GM21381 (cell line): ENCODE data around the gene AIP.

Experiments used
- ATAC-seq: cut with Tn5 transposase; IDR thresholded peaks from one replicate; pipeline ENCODE4 v1.9.1; 2021; ENCODE audit warnings: mild to moderate bottlenecking, moderate library complexity; ENCODE audit not compliant: unreplicated experiment

The AIP gene

DNA sequence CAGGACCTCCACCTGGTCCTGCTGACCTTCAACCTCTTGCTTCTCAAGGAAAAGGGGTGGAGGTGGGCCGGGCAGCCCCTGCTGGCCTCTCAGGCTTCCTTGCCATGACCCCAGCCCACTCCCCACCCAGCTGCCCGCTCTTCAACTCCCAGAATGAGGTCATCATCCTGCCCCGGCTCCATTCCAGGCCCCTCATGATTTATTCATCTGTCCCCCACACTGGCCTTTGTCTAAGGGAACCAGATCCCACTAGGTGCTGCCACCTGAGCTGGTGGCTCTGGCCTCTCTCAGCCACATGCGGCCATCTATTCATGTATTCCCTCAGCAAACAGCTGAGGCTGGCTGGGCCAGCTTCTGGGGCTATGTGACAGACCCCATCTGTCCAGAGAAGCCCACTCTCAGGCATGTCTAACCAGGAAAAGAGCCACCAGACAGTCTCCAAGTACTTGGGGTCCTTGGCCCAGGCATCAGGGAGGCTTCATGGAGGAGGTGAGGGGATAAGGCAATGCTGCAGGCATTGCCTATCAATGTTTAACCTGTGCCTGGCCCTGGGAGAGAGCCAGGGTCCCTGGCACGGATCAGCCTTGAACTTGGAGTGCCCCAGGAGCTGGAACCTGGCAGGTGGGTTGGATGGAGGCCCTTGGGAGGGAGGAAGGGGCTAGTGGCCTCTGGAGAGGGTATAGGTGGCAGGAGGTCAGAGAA lies 42.6 kb downstream of the AIP start:
- no peak for ATAC-seq

DNA sequence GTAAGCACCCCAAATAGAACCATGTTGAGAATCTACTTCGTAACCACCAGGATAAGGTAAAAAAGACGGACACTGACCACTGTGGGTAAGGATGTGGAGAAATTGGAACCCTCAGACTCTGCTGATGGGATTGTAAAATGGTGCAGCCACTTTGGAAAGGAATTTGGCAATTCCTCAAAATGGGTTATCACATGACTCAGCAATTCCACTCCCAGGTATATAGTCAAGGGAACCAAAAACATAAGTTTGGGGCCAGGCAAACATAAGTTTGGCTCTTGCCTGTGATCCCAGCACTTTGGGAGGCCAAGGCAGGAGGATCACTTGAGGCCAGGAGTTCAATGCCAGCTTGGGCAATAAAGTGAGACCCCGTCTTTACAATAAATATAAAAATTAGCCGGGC lies 45.5 kb downstream of the AIP start:
- no peak for ATAC-seq

- no peak for ATAC-seq
Observed at GRCh38 chr11:67530282-67530592, 47.4 kb downstream of the AIP start.

GRCh38 chr11:67532889-67533288 lies 50.1 kb downstream of the AIP start:
- ATAC-seq: no peak

GRCh38 chr11:67534070-67534679 lies 51.3 kb downstream of the AIP start:
- ATAC-seq: no peak

DNA sequence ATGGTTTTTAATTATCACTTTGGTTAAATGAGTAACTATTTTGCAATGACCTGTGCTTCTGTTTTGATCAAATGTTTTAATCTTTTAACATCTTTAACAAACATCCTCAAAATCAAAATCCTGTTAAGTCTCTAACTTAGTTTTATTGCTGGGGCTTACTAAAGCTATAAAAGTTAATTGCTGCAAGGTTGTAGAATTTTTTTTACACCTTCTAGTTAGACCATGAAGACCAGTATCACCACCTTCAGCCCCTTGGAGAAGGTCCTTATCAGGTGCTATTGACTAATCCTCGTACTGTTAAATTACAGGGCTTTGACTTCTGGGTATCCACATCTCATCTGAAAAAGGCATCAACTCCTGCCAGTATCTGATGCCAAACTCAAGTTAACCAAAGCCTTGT lies 52.7 kb downstream of the AIP start:
- ATAC-seq: no peak

GRCh38 chr11:67538306-67538705 lies 55.5 kb downstream of the AIP start:
- ATAC-seq: no peak

GRCh38 chr11:67538823-67539505 lies 56.1 kb downstream of the AIP start:
- no peak for ATAC-seq

- no peak for ATAC-seq
Observed at GRCh38 chr11:67539550-67539949, 56.7 kb downstream of the AIP start.
